H1 (cell line): ENCODE measurements around the gene NUBP1. TPM values are rescaled to one million over a fixed set of nuclear protein-coding genes. Genes with fewer than 3 reads are reported as not detected.

ENCODE experiments used
- CTCF ChIA-PET: fragments of 300-600 bp; sonication (Branson Sonifier 250); formaldehyde crosslinking; loops from one replicate; lab custom pipeline; 2021; ENCODE audit not compliant: partially characterized antibody; lab: Charles Lee
- POLR2A ChIA-PET: fragments of 300-600 bp; sonication (Branson Sonifier 250); formaldehyde crosslinking; loops from one replicate; lab custom pipeline; 2021; ENCODE audit warnings: inconsistent platforms; ENCODE audit not compliant: partially characterized antibody; lab: Charles Lee
- DNase-seq, 2 experiments: peaks; one replicate each; pipeline versions ENCODE4 v3.0.0 to v3.0.0-alpha.2; 2010 to 2022; ENCODE audit warnings: low spot score in 2 of 2, low read depth in 1 of 2, mixed read lengths in 1 of 2
- FAIRE-seq: peaks from 2 replicates; lab custom pipeline; 2011; peaks lifted over from hg19 to GRCh38; lab: Jason Lieb, UNC
- H2AFZ ChIP-seq: 2 replicates; pipeline ENCODE4 v1.8.1; 2012; ENCODE audit warnings: low read length, inconsistent platforms
- H2AK5ac ChIP-seq: 2 replicates; pipeline ENCODE4 v1.6.1; 2013; ENCODE audit warnings: low read depth, low read length
- H2BK120ac ChIP-seq: replicated peaks from 2 replicates; pipeline ENCODE3; 2013; ENCODE audit warnings: low read depth, low read length, inconsistent platforms
- H2BK12ac ChIP-seq: 2 replicates; pipeline ENCODE4 v1.6.1; 2013; ENCODE audit warnings: low read depth, low read length
- H2BK15ac ChIP-seq: 2 replicates; pipeline ENCODE4 v1.6.1; 2013; ENCODE audit warnings: low read length
- H2BK20ac ChIP-seq: 2 replicates; pipeline ENCODE4 v1.6.1; 2013; ENCODE audit warnings: low read length
- H2BK5ac ChIP-seq: 2 replicates; pipeline ENCODE4 v1.6.1; 2013; ENCODE audit warnings: low read depth, low read length
- H3K14ac ChIP-seq: 2 replicates; pipeline ENCODE4 v1.6.1; 2013; ENCODE audit warnings: inconsistent platforms; ENCODE audit not compliant: insufficient read length
- H3K18ac ChIP-seq: 2 replicates; pipeline ENCODE4 v1.6.1; 2013; ENCODE audit warnings: low read length; ENCODE audit errors: extremely low read depth
- H3K23ac ChIP-seq: 2 replicates; pipeline ENCODE4 v1.6.1; 2013; ENCODE audit warnings: inconsistent platforms; ENCODE audit not compliant: insufficient read length
- H3K23me2 ChIP-seq: 2 replicates; pipeline ENCODE4 v1.6.1; 2013; ENCODE audit warnings: low read depth, low read length
- H3K27ac ChIP-seq: 2 replicates; pipeline ENCODE4 v1.6.1; 2011; ENCODE audit warnings: low read depth, low read length, inconsistent platforms
- H3K27me3 ChIP-seq, 4 experiments: replicated peaks in 1 of 4; 1 replicate in 1 of 4; 2 replicates in 3 of 4; pipeline versions ENCODE4 v1.6.1 to v1.8.1; 2011 to 2013; ENCODE audit warnings: low read length in 3 of 4, mild to moderate bottlenecking in 3 of 4, inconsistent platforms in 2 of 4, mixed read lengths in 2 of 4, moderate library complexity in 1 of 4; ENCODE audit not compliant: control insufficient read depth in 3 of 4, insufficient read depth in 3 of 4; ENCODE audit errors: extremely low read depth in 1 of 4
- H3K36me3 ChIP-seq, 4 experiments: 2 replicates each; pipeline versions ENCODE4 v1.6.1 to v1.8.1; 2011 to 2013; ENCODE audit warnings: mild to moderate bottlenecking in 4 of 4, low read length in 3 of 4, moderate library complexity in 2 of 4, control low read depth in 1 of 4, inconsistent platforms in 1 of 4; ENCODE audit not compliant: insufficient read depth in 4 of 4, control insufficient read depth in 2 of 4
- H3K4ac ChIP-seq: replicated peaks from 2 replicates; pipeline ENCODE3; 2013; ENCODE audit warnings: low read length, low read depth, mixed read lengths, inconsistent platforms; ENCODE audit not compliant: insufficient read length
- H3K4me1 ChIP-seq, 4 experiments: replicated peaks in 1 of 4; 1 replicate in 1 of 4; 2 replicates in 3 of 4; pipeline versions ENCODE4 v1.6.1 to v1.8.1; 2011 to 2013; ENCODE audit warnings: low read length in 3 of 4, inconsistent platforms in 2 of 4, mixed read lengths in 1 of 4; ENCODE audit not compliant: insufficient read depth in 4 of 4, control insufficient read depth in 3 of 4
- H3K4me2 ChIP-seq, 2 experiments: 2 replicates each; pipeline versions ENCODE4 v1.6.1 to v1.8.1; 2011 to 2013; ENCODE audit warnings: low read depth in 2 of 2, low read length in 2 of 2, control low read depth in 1 of 2, inconsistent platforms in 1 of 2, mild to moderate bottlenecking in 1 of 2; ENCODE audit not compliant: insufficient read depth in 1 of 2
- H3K4me3 ChIP-seq, 4 experiments: fragments of 200-600, 300-600 bp in 1 of 4; sonication (generic), shearing (Covaris generic), sonication (Bioruptor Twin) in 1 of 4; 2 replicates each; pipeline versions ENCODE4 v1.5.1 to v1.8.1; 2011 to 2016; ENCODE audit warnings: low read length in 4 of 4, low read depth in 3 of 4, control low read depth in 2 of 4, inconsistent platforms in 2 of 4, mild to moderate bottlenecking in 2 of 4, mixed read lengths in 1 of 4, moderate library complexity in 1 of 4; ENCODE audit not compliant: insufficient read depth in 2 of 4; ENCODE audit errors: extremely low read depth in 1 of 4
- H3K56ac ChIP-seq: replicated peaks from 2 replicates; pipeline ENCODE3; 2013; ENCODE audit warnings: low read depth, mild to moderate bottlenecking, mixed read lengths, low read length, inconsistent platforms; ENCODE audit not compliant: insufficient read length
- H3K79me1 ChIP-seq: 2 replicates; pipeline ENCODE4 v1.6.1; 2013; ENCODE audit warnings: low read depth, low read length, control low read depth
- H3K79me2 ChIP-seq, 2 experiments: 2 replicates each; pipeline versions ENCODE4 v1.6.1 to v1.8.1; 2012 to 2013; ENCODE audit warnings: low read length in 2 of 2, mild to moderate bottlenecking in 2 of 2, inconsistent platforms in 1 of 2; ENCODE audit not compliant: insufficient read depth in 2 of 2, control insufficient read depth in 1 of 2
- H3K9ac ChIP-seq, 4 experiments: replicated peaks in 1 of 4; 1 replicate in 1 of 4; 2 replicates in 3 of 4; pipeline versions ENCODE4 v1.6.1 to v1.8.1; 2011 to 2013; ENCODE audit warnings: low read depth in 3 of 4, low read length in 3 of 4, control low read depth in 2 of 4, mild to moderate bottlenecking in 2 of 4, moderate library complexity in 2 of 4, inconsistent platforms in 1 of 4; ENCODE audit errors: extremely low read depth in 1 of 4
- H3K9me3 ChIP-seq, 2 experiments: 2 replicates each; pipeline versions ENCODE4 v1.6.1 to v1.8.1; 2012 to 2013; ENCODE audit warnings: mild to moderate bottlenecking in 2 of 2, moderate library complexity in 2 of 2, control low read depth in 1 of 2, inconsistent platforms in 1 of 2, low read depth in 1 of 2, low read length in 1 of 2, mixed read lengths in 1 of 2; ENCODE audit not compliant: insufficient read depth in 2 of 2
- H4K20me1 ChIP-seq, 2 experiments: replicated peaks in 1 of 2; 2 replicates each; pipeline versions ENCODE3 to v1.8.1; 2011 to 2013; ENCODE audit warnings: inconsistent platforms in 2 of 2, low read length in 2 of 2, mild to moderate bottlenecking in 1 of 2; ENCODE audit not compliant: insufficient read depth in 2 of 2, control insufficient read depth in 1 of 2
- H4K5ac ChIP-seq: 2 replicates; pipeline ENCODE4 v1.6.1; 2013; ENCODE audit warnings: low read length, low read depth, mixed read lengths, inconsistent platforms; ENCODE audit not compliant: insufficient read length
- H4K8ac ChIP-seq: 2 replicates; pipeline ENCODE4 v1.8.0; 2013; ENCODE audit warnings: mild to moderate bottlenecking, moderate library complexity, low read length, inconsistent platforms; ENCODE audit not compliant: insufficient read depth; ENCODE audit errors: extremely low read depth
- H4K91ac ChIP-seq: replicated peaks from 2 replicates; pipeline ENCODE3; 2013; ENCODE audit warnings: low read length, mixed read lengths, inconsistent platforms; ENCODE audit not compliant: insufficient read length
- BACH1 ChIP-seq: IDR thresholded peaks from 2 replicates; pipeline ENCODE4 v1.6.1; 2012; ENCODE audit warnings: low read length, improper control_type of control experiment
- CTBP2 ChIP-seq: IDR thresholded peaks from 2 replicates; pipeline ENCODE4 v1.7.0; 2011; ENCODE audit warnings: borderline replicate concordance, mild to moderate bottlenecking, moderate library complexity, mixed read lengths, low read length; ENCODE audit not compliant: insufficient read depth, insufficient read length
- SIX5 ChIP-seq: IDR thresholded peaks from 2 replicates; pipeline ENCODE4 v1.6.1; 2011; ENCODE audit warnings: mild to moderate bottlenecking, low read depth, low read length
- TAF1 ChIP-seq: IDR thresholded peaks from 2 replicates; pipeline ENCODE4 v1.6.1; 2011; ENCODE audit warnings: mild to moderate bottlenecking, low read depth, low read length
- WGBS, 2 experiments: shearing (Covaris generic) in 1 of 2; methylation state at CpG; one replicate each; pipeline versions ENCODE4 v1.1.6 to v1.1.7; 2013 to 2015; ENCODE audit warnings: low lambda C conversion rate in 2 of 2, mixed read lengths in 2 of 2, inconsistent platforms in 1 of 2, low coverage in 1 of 2, missing lambda C conversion rate in 1 of 2; ENCODE audit not compliant: insufficient replicate concordance in 2 of 2, insufficient coverage in 1 of 2, insufficient read length in 1 of 2; ENCODE audit errors: extremely low coverage in 1 of 2, missing lambda C conversion rate in 1 of 2; 5-methylcytosine and 5-hydroxymethylcytosine counted together
- polyA plus RNA-seq, 7 experiments: library from polyadenylated mRNA; depleted of rRNA in 3 of 7; stranded (reverse) in 5 of 7; unstranded in 2 of 7; fragments of >200 nt in 5 of 7; fragments of 200-250 nt in 2 of 7; gene quantifications; 1 replicate in 5 of 7; 2 replicates in 1 of 7; 4 replicates in 1 of 7; pipeline versions ENCODE4 v1.2.1 to v1.2.3, GENCODE V29; 2011 to 2013; ENCODE audit warnings: missing spikeins in 2 of 7, mixed read lengths in 2 of 7
- total RNA-seq: library from RNA; stranded (reverse); fragmentation: NEBNext Ultra II Directional; extraction: Animal tissue kit (Norgen Biotek cat#: 25700); gene quantifications from 2 replicates; pipeline ENCODE4 v1.2.1, GENCODE V29; 2021

The NUBP1 gene
- total and polyA plus RNA-seq, 2 of the 8 experiments (the other 6 are each of a cell fraction or from before 2014, with no cell fraction given), result 28.2 to 32.2 TPM

- no peak overlapping the region for H3K27ac ChIP-seq
- ChIA-PET CTCF (interaction anchor here (0.6 to 2.3 kb wide), 2 partner anchors 114 to 314 kb away, joined by 3 to 9 read pairs; partner anchors contain the start of gene EMP2), POLR2A (no interaction called here)
- DNase-seq (no peak), FAIRE-seq (no peak)
- H2BK5ac ChIP-seq, result no peak overlapping the region
- no peaks in the 10 kb centered on the region for H3K23me2 ChIP-seq
- no peak overlapping the region for H4K5ac ChIP-seq
- no peak overlapping the region for H3K9ac ChIP-seq
- H2BK20ac ChIP-seq, result no peak overlapping the region
- no peaks in the 10 kb centered on the region for H3K79me1 ChIP-seq
- no peak overlapping the region for H3K18ac ChIP-seq
- no peaks in the 10 kb centered on the region for H3K36me3 ChIP-seq
- no peak overlapping the region for H3K4ac ChIP-seq
- H4K8ac ChIP-seq, result no peak overlapping the region
- no peak overlapping the region for H2AFZ ChIP-seq
- H3K4me2 ChIP-seq, result no peak overlapping the region
- no peak overlapping the region for H3K14ac ChIP-seq
- no peak overlapping the region for H3K23ac ChIP-seq
- H3K27me3 ChIP-seq, result no peaks in the 10 kb centered on the region
- no peak overlapping the region for H2BK12ac ChIP-seq
- H2BK120ac ChIP-seq, result no peak overlapping the region
- H3K79me2 ChIP-seq, result no peaks in the 10 kb centered on the region
- H3K4me1 ChIP-seq, result no peaks in the 10 kb centered on the region; a peak in 2 of 7 replicates
- H3K56ac ChIP-seq, result no peak overlapping the region
- H3K9me3 ChIP-seq, result 0 out of 4 replicates have a peak, but pooled peaks cover 0 to 2% of the 10 kb centered on the region in 2 experiments
- no peaks in the 10 kb centered on the region for H4K20me1 ChIP-seq
- no peak overlapping the region for H4K91ac ChIP-seq
- 94% methylated on average over 8 of the region's 8 CpGs; no CpG with 5 or more reads in 1 of the 2 experiments for WGBS, 2 experiments
- no peak overlapping the region for H3K4me3 ChIP-seq
- TF ChIP-seq TAF1 (no peak), CTBP2 (no peak), BACH1 (no peak), SIX5 (no peak)
- no peak overlapping the region for H2AK5ac ChIP-seq
- no peak overlapping the region for H2BK15ac ChIP-seq
Observed at GRCh38 chr16:10693889-10694288, 49.8 kb upstream of the NUBP1 start.
